HCT116 (cell line): ENCODE results near the gene RSL1D1. TPM values are rescaled to one million over a fixed set of nuclear protein-coding genes. Genes with fewer than 3 reads are reported as not detected.

ENCODE experiments used
- ATAC-seq: fragments of 200-7000 bp; cut with Tn5 transposase; 2 replicates; pipeline ENCODE4 v1.9.1; 2020; ENCODE audit warnings: mild to moderate bottlenecking, moderate library complexity
- BruUV-seq: library from RNA; stranded (reverse); fragments of 400-500 nt; replicated peaks from 2 replicates; lab custom pipeline; 2021; lab: Mats Ljungman, UMichigan
- CTCF ChIA-PET: fragments of 300-600 bp; sonication (Branson Sonifier 250); formaldehyde crosslinking; loops from one replicate; lab custom pipeline; 2021; ENCODE audit warnings: antibody characterized with exemption; lab: Charles Lee
- POLR2A ChIA-PET: fragments of 300-600, 350-600 bp; sonication (Branson Sonifier 250); formaldehyde crosslinking; loops from one replicate; lab custom pipeline; 2021; ENCODE audit warnings: antibody characterized with exemption; lab: Charles Lee
- RAD21 ChIA-PET, 2 experiments: fragments of 300-600 bp; sonication (Branson Sonifier 250); formaldehyde crosslinking; loops; one replicate each; lab custom pipeline; 2023; ENCODE audit warnings: low total read pairs in 2 of 2; ENCODE audit not compliant: uncharacterized antibody in 2 of 2, unreplicated experiment in 2 of 2, low non-redundant PET in 1 of 2; lab: Charles Lee
- DNase-seq: peaks from one replicate; pipeline ENCODE4 v3.0.0-alpha.2; 2010; ENCODE audit warnings: low read depth, low spot score
- H2AFZ ChIP-seq: fragments of 200-600 bp; shearing (Covaris generic), sonication (generic); 2 replicates; pipeline ENCODE4 v1.6.1; 2017; ENCODE audit warnings: low read depth, mixed run types, mixed read lengths, antibody characterized with exemption, low read length; ENCODE audit not compliant: poor library complexity, severe bottlenecking
- H3K27ac ChIP-seq: 2 replicates; pipeline ENCODE4 v1.5.1; 2012; ENCODE audit warnings: low read depth, low read length
- H3K27me3 ChIP-seq: fragments of 200-600 bp; sonication (generic); 2 replicates; pipeline ENCODE4 v1.6.1; 2016; ENCODE audit warnings: mixed run types, low read length, mixed read lengths; ENCODE audit not compliant: insufficient read depth
- H3K36me3 ChIP-seq, 2 experiments: fragments of 200-500 bp in 1 of 2; fragments of 200-600 bp in 1 of 2; sonication (Bioruptor generic) in 1 of 2; sonication (generic) in 1 of 2; 2 replicates each; pipeline versions ENCODE4 v1.5.1 to v1.6.1; 2014 to 2016; ENCODE audit warnings: low read length in 2 of 2, inconsistent platforms in 1 of 2, mixed read lengths in 1 of 2, mixed run types in 1 of 2; ENCODE audit not compliant: insufficient read depth in 2 of 2, control insufficient read depth in 1 of 2
- H3K4me1 ChIP-seq, 2 experiments: fragments of 200-600 bp in 1 of 2; sonication (generic) in 1 of 2; 2 replicates each; pipeline versions ENCODE4 v1.5.1 to v1.6.1; 2012 to 2017; ENCODE audit warnings: low read length in 2 of 2, inconsistent platforms in 1 of 2, mild to moderate bottlenecking in 1 of 2, mixed read lengths in 1 of 2, mixed run types in 1 of 2, moderate library complexity in 1 of 2; ENCODE audit not compliant: insufficient read depth in 2 of 2, control insufficient read depth in 1 of 2
- H3K4me2 ChIP-seq: fragments of 200-600 bp; sonication (generic); 2 replicates; pipeline ENCODE4 v1.6.1; 2017; ENCODE audit warnings: mixed run types, low read length, mixed read lengths
- H3K4me3 ChIP-seq, 2 experiments: fragments of 200-600 bp in 1 of 2; sonication (generic) in 1 of 2; replicated peaks in 1 of 2; 2 replicates each; pipeline ENCODE4 v1.5.1; 2011 to 2016; ENCODE audit warnings: low read length in 2 of 2, control low read depth in 1 of 2, low read depth in 1 of 2, mild to moderate bottlenecking in 1 of 2, mixed read lengths in 1 of 2, mixed run types in 1 of 2
- H3K79me2 ChIP-seq: fragments of 200-600 bp; sonication (generic); 2 replicates; pipeline ENCODE4 v1.6.1; 2017; ENCODE audit warnings: mild to moderate bottlenecking, mixed run types, low read length, moderate library complexity, mixed read lengths; ENCODE audit not compliant: insufficient read depth
- H3K9ac ChIP-seq: fragments of 200-600 bp; sonication (generic); 2 replicates; pipeline ENCODE4 v1.6.1; 2016; ENCODE audit warnings: low read length, mixed read lengths
- H3K9me2 ChIP-seq: fragments of 200-600 bp; sonication (generic), shearing (Covaris generic); 2 replicates; pipeline ENCODE4 v1.6.1; 2017; ENCODE audit warnings: mixed run types, mild to moderate bottlenecking, moderate library complexity; ENCODE audit not compliant: insufficient read depth
- H3K9me3 ChIP-seq, 2 experiments: fragments of 200-500 bp in 1 of 2; fragments of 200-600 bp in 1 of 2; sonication (Bioruptor generic) in 1 of 2; sonication (generic) in 1 of 2; 2 replicates each; pipeline ENCODE4 v1.6.1; 2014 to 2017; ENCODE audit warnings: low read length in 2 of 2, mixed read lengths in 2 of 2, inconsistent platforms in 1 of 2, low read depth in 1 of 2, mild to moderate bottlenecking in 1 of 2, mixed run types in 1 of 2, moderate library complexity in 1 of 2; ENCODE audit not compliant: control insufficient read depth in 1 of 2, insufficient read depth in 1 of 2
- H4K20me1 ChIP-seq: fragments of 200-600 bp; sonication (generic), shearing (Covaris generic); 2 replicates; pipeline ENCODE4 v1.6.1; 2017; ENCODE audit warnings: mixed run types, mild to moderate bottlenecking, moderate library complexity; ENCODE audit not compliant: insufficient read depth
- ATF3 ChIP-seq: IDR thresholded peaks from 2 replicates; pipeline ENCODE4 v1.6.1; 2012
- EGR1 ChIP-seq: IDR thresholded peaks from 2 replicates; pipeline ENCODE4 v1.6.1; 2012; ENCODE audit warnings: low read depth
- ELF1 ChIP-seq: IDR thresholded peaks from 2 replicates; pipeline ENCODE4 v1.6.1; 2012; ENCODE audit warnings: low read depth, borderline replicate concordance
- EZH2 ChIP-seq: fragments of 200-600 bp; sonication (generic); IDR thresholded peaks from 2 replicates; pipeline ENCODE4 v1.6.1; 2017; ENCODE audit warnings: antibody characterized with exemption, mixed run types
- JUND ChIP-seq: IDR thresholded peaks from 2 replicates; pipeline ENCODE4 v1.6.1; 2012
- RAD21 ChIP-seq: IDR thresholded peaks from 2 replicates; pipeline ENCODE4 v1.6.1; 2012; ENCODE audit warnings: low read depth, mild to moderate bottlenecking
- REST ChIP-seq: IDR thresholded peaks from 2 replicates; pipeline ENCODE4 v1.6.1; 2012; ENCODE audit warnings: low read depth
- SIN3A ChIP-seq: IDR thresholded peaks from 2 replicates; pipeline ENCODE4 v1.6.1; 2012; ENCODE audit warnings: low read depth
- TCF7L2 ChIP-seq: IDR thresholded peaks from 2 replicates; pipeline ENCODE4 v1.7.0; 2011; ENCODE audit warnings: borderline replicate concordance, inconsistent platforms; ENCODE audit not compliant: insufficient read depth, insufficient read length; ENCODE audit errors: extremely low read depth
- ZNF274 ChIP-seq: fragments of 200-500 bp; sonication (Bioruptor generic); IDR thresholded peaks from 2 replicates; pipeline ENCODE4 v1.6.1; 2014; ENCODE audit warnings: mild to moderate bottlenecking, low read depth, low read length, inconsistent platforms
- intact Hi-C: fragments of 100-400 bp; cut with micrococcal nuclease; formaldehyde crosslinking; loops from 2 replicates; pipeline ENCODE4 v1.10.0; 2022
- total RNA-seq: library from RNA; stranded (reverse); gene quantifications from one replicate; pipeline ENCODE4 v1.2.1, GENCODE V29; 2021; ENCODE audit not compliant: unreplicated experiment
- TF ChIP-seq, protein P1 (sequence below): IDR thresholded peaks from 2 replicates; pipeline ENCODE4 v1.6.1; 2012

RSL1D1 gene
- total RNA-seq, 1 experiment from 2014 or later, result 291 TPM

GRCh38 chr16:11893571-11893970 lies 42.2 kb upstream of the RSL1D1 start:
- no peak overlapping the region for H3K27ac ChIP-seq
- H2AFZ ChIP-seq, result no peak overlapping the region
- H3K9me2 ChIP-seq, result no peaks in the 10 kb centered on the region
- no TSS peak for BruUV-seq
- RAD21 ChIA-PET, result no interaction called here
- intact Hi-C loops, result no loop called here
- peaks cover 27 to 52% of the 10 kb centered on the region in 2 experiments for H3K36me3 ChIP-seq
- peaks cover 58% of the 10 kb centered on the region for H3K79me2 ChIP-seq
- CTCF ChIA-PET, result no interaction called here
- H3K4me1 ChIP-seq, result no peaks in the 10 kb centered on the region
- no peak overlapping the region for H3K9ac ChIP-seq
- no peaks in the 10 kb centered on the region for H3K27me3 ChIP-seq
- H3K4me2 ChIP-seq, result no peak overlapping the region
- no peak for ATAC-seq
- TF ChIP-seq, protein P1, sequence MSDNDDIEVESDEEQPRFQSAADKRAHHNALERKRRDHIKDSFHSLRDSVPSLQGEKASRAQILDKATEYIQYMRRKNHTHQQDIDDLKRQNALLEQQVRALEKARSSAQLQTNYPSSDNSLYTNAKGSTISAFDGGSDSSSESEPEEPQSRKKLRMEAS, result no peak
- TF ChIP-seq REST (no peak), RAD21 (no peak), EGR1 (no peak), EZH2 (no peak), ATF3 (no peak), JUND (no peak), SIN3A (no peak), ZNF274 (no peak), ELF1 (no peak), TCF7L2 (no peak)
- no peak for DNase-seq
- H4K20me1 ChIP-seq, result peaks cover 6% of the 10 kb centered on the region; the same call in 1 of the 2 replicates
- POLR2A ChIA-PET, result no interaction called here
- H3K9me3 ChIP-seq, result no peaks in the 10 kb centered on the region
- H3K4me3 ChIP-seq, result no peak overlapping the region
